ENCODE results near the gene B3GNT2. TPM values are rescaled to one million over a fixed set of nuclear protein-coding genes. Genes with fewer than 3 reads are reported as not detected.

Gene B3GNT2
- polyA plus RNA-seq, 1 of the 3 experiments (the other 2 are of a cell fraction): 6.3 TPM

GRCh38 chr2:62222171-62222570 lies 26.3 kb downstream of the B3GNT2 start:
- Histone ChIP-seq H4K20me1 (ENCODE audit: insufficient read depth) (no peaks in the 10 kb centered on the region), H3F3A (replicated peaks; ENCODE audit: insufficient read depth) (no peaks in the 10 kb centered on the region), H3K4me1 (ENCODE audit: control insufficient read depth in 1 of 2, insufficient read depth in 2 of 2, low read depth in 1 of 2, low read length in 1 of 2) (no peaks in the 10 kb centered on the region), H3K27ac (ENCODE audit: low read depth in 2 of 2, low read length in 1 of 2) (no peak overlapping the region), H3K36me3 (replicated peaks in 1 of 2; ENCODE audit: control insufficient read depth in 1 of 2, insufficient read depth in 2 of 2, low read length in 1 of 2) (peaks cover 26 to 28% of the 10 kb centered on the region in 2 experiments), H3K9me3 (no peaks in the 10 kb centered on the region), H3K4me2 (no peak overlapping the region), H3K9me2 (no peaks in the 10 kb centered on the region), H2AFZ (ENCODE audit: low read depth) (no peak overlapping the region), H3K9ac (no peak overlapping the region), H3K4me3 (ENCODE audit: low read depth in 2 of 2, low read length in 1 of 2) (no peak overlapping the region), H3K27me3 (ENCODE audit: insufficient read depth) (no peaks in the 10 kb centered on the region), H3K79me2 (ENCODE audit: insufficient read depth) (peaks cover 12% of the 10 kb centered on the region; the same call in 1 of the 2 replicates)
- TF ChIP-seq SIN3A (IDR thresholded peaks at IDR 0.05; ENCODE audit: borderline replicate concordance, low read depth, low read length): no peak
- no peak for TF ChIP-seq IRF3 (IDR thresholded peaks at IDR 0.05; ENCODE audit: low read depth, low read length)
- no peak for TF ChIP-seq PBX3 (IDR thresholded peaks at IDR 0.05)
- no peak for TF ChIP-seq JUND (IDR thresholded peaks at IDR 0.05)
- TF ChIP-seq NRF1 (IDR thresholded peaks at IDR 0.05; ENCODE audit: low read depth, low read length): no peak
- TF ChIP-seq GATA2 (CRISPR knock-in tag; IDR thresholded peaks at IDR 0.05): no peak
- no peak for TF ChIP-seq RFX5 (IDR thresholded peaks at IDR 0.05; ENCODE audit: low read length)
- no peak for TF ChIP-seq RCOR1 (IDR thresholded peaks at IDR 0.05; ENCODE audit: low read length)
- no peak for TF ChIP-seq RXRA (IDR thresholded peaks at IDR 0.05; ENCODE audit: borderline replicate concordance, low read depth)
- TF ChIP-seq MAX (IDR thresholded peaks at IDR 0.05; ENCODE audit: low read depth): no peak
- TF ChIP-seq ZBTB33 (IDR thresholded peaks at IDR 0.05; ENCODE audit: borderline replicate concordance, low read depth): no peak
- ChIA-PET POLR2A (no interaction called here), CTCF (interaction anchor here (1.3 kb wide), 1 partner anchor 15 kb away, joined by 3 read pairs; no protein-coding TSS in a partner anchor)
- DNase-seq: no peak
- 97% methylated on average over 12 of the region's 12 CpGs for WGBS (ENCODE audit: low lambda C conversion rate)

GRCh38 chr2:62222674-62223073 lies 26.8 kb downstream of the B3GNT2 start:
- no peak for TF ChIP-seq CHD2 (IDR thresholded peaks at IDR 0.05; ENCODE audit: low read length, partially characterized antibody)
- no peak for TF ChIP-seq TAF1 (IDR thresholded peaks at IDR 0.05; ENCODE audit: borderline replicate concordance, low read depth, low read length)
- no peak for TF ChIP-seq POLR2AphosphoS5 (IDR thresholded peaks at IDR 0.05; ENCODE audit: low read depth, low read length)
- no peak for TF ChIP-seq FOXM1 (IDR thresholded peaks at IDR 0.05; ENCODE audit: low read depth)
- no peak for TF ChIP-seq YY1 (IDR thresholded peaks at IDR 0.05; ENCODE audit: low read depth)
- no peak for TF ChIP-seq MXI1 (IDR thresholded peaks at IDR 0.05; ENCODE audit: low read depth, low read length)
- TF ChIP-seq SIN3A (IDR thresholded peaks at IDR 0.05; ENCODE audit: borderline replicate concordance, low read depth, low read length): no peak
- TF ChIP-seq SMC3 (IDR thresholded peaks at IDR 0.05; ENCODE audit: low read depth, low read length): no peak
- TF ChIP-seq EP300 (IDR thresholded peaks at IDR 0.05; ENCODE audit: borderline replicate concordance in 1 of 2, low read depth in 1 of 2, low read length in 1 of 2): no peak
- TF ChIP-seq TCF12 (IDR thresholded peaks at IDR 0.05): no peak
- no peak for TF ChIP-seq RXRA (IDR thresholded peaks at IDR 0.05; ENCODE audit: borderline replicate concordance, low read depth)
- Histone ChIP-seq H3K4me3 (ENCODE audit: low read depth in 2 of 2, low read length in 1 of 2) (no peak overlapping the region), H3K9me2 (no peaks in the 10 kb centered on the region), H3K27ac (ENCODE audit: low read depth in 2 of 2, low read length in 1 of 2) (no peak overlapping the region), H3K27me3 (ENCODE audit: insufficient read depth) (no peaks in the 10 kb centered on the region), H3K36me3 (replicated peaks in 1 of 2; ENCODE audit: control insufficient read depth in 1 of 2, insufficient read depth in 2 of 2, low read length in 1 of 2) (peaks cover 26 to 28% of the 10 kb centered on the region in 2 experiments), H4K20me1 (ENCODE audit: insufficient read depth) (no peaks in the 10 kb centered on the region), H3K9me3 (no peaks in the 10 kb centered on the region), H2AFZ (ENCODE audit: low read depth) (no peak overlapping the region), H3K79me2 (ENCODE audit: insufficient read depth) (peaks cover 12% of the 10 kb centered on the region; the same call in 1 of the 2 replicates), H3K4me1 (ENCODE audit: control insufficient read depth in 1 of 2, insufficient read depth in 2 of 2, low read depth in 1 of 2, low read length in 1 of 2) (no peaks in the 10 kb centered on the region), H3K4me2 (no peak overlapping the region), H3K9ac (no peak overlapping the region), H3F3A (replicated peaks; ENCODE audit: insufficient read depth) (no peaks in the 10 kb centered on the region)
- ChIA-PET CTCF (no interaction called here), POLR2A (no interaction called here)
- no peak for DNase-seq
- WGBS (ENCODE audit: low lambda C conversion rate): 93% methylated on average over 8 of the region's 8 CpGs
